Fibroblast of pulmonary artery (primary cell): Measurements from ENCODE around the gene PRPH2.

Experiments
- DNase-seq: peaks from one replicate; pipeline ENCODE4 v3.0.0-alpha.2; 2010; ENCODE audit warnings: low read depth
- H3K4me3 ChIP-seq: replicated peaks from 2 replicates; pipeline ENCODE4 v1.5.1; 2011; ENCODE audit warnings: low read depth, mild to moderate bottlenecking, control low read depth, low read length, moderate library complexity
- TF ChIP-seq, protein P1 (sequence below): IDR thresholded peaks from 2 replicates; pipeline ENCODE4 v1.5.1; 2011; ENCODE audit warnings: mild to moderate bottlenecking, control low read depth, low read length, inconsistent platforms; ENCODE audit errors: missing control alignments

Gene PRPH2

DNA sequence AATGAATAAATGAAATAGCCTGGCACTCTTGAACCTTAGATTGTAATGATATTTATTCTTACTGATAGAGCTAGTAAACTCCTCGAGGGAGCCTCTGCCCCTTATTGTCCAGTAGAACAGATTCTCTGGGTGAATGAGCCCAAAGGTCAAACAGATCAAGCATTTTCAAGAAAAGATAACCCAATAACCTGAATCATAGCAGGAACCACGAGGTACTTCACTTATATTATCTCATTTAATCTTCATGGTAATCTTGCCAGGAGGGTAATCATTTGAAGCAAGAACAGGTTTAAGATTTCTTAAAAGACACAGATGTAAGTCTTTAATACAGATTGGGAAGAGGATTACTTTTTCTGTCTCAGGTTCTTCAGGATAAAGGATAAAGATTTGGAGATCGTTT lies 40.6 kb upstream of the PRPH2 start:
- TF ChIP-seq, protein P1, sequence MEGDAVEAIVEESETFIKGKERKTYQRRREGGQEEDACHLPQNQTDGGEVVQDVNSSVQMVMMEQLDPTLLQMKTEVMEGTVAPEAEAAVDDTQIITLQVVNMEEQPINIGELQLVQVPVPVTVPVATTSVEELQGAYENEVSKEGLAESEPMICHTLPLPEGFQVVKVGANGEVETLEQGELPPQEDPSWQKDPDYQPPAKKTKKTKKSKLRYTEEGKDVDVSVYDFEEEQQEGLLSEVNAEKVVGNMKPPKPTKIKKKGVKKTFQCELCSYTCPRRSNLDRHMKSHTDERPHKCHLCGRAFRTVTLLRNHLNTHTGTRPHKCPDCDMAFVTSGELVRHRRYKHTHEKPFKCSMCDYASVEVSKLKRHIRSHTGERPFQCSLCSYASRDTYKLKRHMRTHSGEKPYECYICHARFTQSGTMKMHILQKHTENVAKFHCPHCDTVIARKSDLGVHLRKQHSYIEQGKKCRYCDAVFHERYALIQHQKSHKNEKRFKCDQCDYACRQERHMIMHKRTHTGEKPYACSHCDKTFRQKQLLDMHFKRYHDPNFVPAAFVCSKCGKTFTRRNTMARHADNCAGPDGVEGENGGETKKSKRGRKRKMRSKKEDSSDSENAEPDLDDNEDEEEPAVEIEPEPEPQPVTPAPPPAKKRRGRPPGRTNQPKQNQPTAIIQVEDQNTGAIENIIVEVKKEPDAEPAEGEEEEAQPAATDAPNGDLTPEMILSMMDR = no peak
- H3K4me3 ChIP-seq = no peak overlapping the region
- no peak for DNase-seq

DNA sequence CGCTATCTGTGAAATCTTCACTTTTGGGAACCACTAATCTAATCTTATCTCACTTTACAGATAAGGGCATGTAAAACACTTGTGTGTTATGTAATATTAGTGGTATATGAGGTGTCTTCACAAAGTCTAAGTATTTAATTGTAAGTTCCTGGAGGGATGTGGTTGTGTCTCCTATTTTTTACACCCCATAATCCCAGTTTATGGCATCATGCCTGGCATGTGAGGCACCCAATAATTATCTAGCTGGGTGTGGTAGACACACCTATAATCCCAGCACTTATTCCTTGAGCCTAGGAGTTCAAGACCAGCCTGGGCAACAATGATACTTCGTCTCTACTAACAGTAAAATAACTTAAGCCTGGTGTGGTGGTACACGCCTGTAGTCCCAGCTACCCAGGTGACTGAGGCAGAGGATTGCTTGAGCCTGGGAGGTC lies 40.0 kb upstream of the PRPH2 start:
- DNase-seq = no peak
- H3K4me3 ChIP-seq = no peak overlapping the region
- TF ChIP-seq, protein P1 = no peak

GRCh38 chr6:42761287-42762067 lies 39.1 kb upstream of the PRPH2 start:
- TF ChIP-seq, protein P1 = no peak
- no peak for DNase-seq
- no peak overlapping the region for H3K4me3 ChIP-seq

GRCh38 chr6:42758756-42759430 lies 36.5 kb upstream of the PRPH2 start:
- no peak for DNase-seq
- H3K4me3 ChIP-seq = no peak overlapping the region
- TF ChIP-seq, protein P1 = no peak

- H3K4me3 ChIP-seq = no peak overlapping the region
- no peak for DNase-seq
- TF ChIP-seq, protein P1 = no peak
Observed at GRCh38 chr6:42756722-42757121, 34.3 kb upstream of the PRPH2 start.

DNA sequence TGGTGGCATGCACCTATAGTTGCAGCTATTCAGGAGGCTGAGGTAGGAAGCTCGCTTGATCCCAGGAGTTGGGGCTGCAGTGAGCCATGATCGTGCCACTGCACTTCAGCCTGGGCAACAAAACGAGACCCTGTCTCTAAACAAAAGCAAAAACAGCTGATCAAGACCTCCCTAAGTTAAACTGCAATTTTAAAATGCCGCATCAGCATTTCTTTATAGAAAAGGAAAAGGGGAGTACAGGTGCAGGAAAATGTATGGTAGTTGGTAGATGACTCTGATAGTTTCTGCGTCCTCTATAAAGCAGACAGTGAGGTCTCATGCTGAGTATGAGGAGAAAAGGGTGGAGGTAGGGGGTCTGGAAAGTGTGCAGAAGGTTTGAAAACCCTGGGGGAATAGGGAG lies 32.4 kb upstream of the PRPH2 start:
- no peak for DNase-seq
- H3K4me3 ChIP-seq = no peak overlapping the region
- TF ChIP-seq, protein P1 = no peak
